ENCODE results near the gene SASH1. TPM values are rescaled to one million over a fixed set of nuclear protein-coding genes. Genes with fewer than 3 reads are reported as not detected.
"Not testable (repeated sequence)": the region's sequence is repeated elsewhere in the genome, so short reads cannot be mapped to it uniquely, and the experiment has no call there.

SASH1 gene
- polyA plus RNA-seq, 3 donors from 2014 or later = not detected

GRCh38 chr6:148389086-148389485, 46.4 kb downstream of the SASH1 start:
- Mint-ChIP-seq H3K9me3 (peaks cover 0 to 1% (median 0%) of the 10 kb centered on the region in 6 donors), H3K27me3 (ENCODE audit: low read depth in 3 of 3) (peaks cover 2 to 7% (median 3%) of the 10 kb centered on the region in 3 donors), H3K4me3 (no peak overlapping the region), H3K4me1 (no peaks in the 10 kb centered on the region), H3K27ac (no peak overlapping the region), H3K36me3 (no peaks in the 10 kb centered on the region)
- no peak for DNase-seq

GRCh38 chr6:148389917-148390316, 47.3 kb downstream of the SASH1 start:
- Mint-ChIP-seq H3K36me3 (no peaks in the 10 kb centered on the region), H3K27ac (no peak overlapping the region), H3K27me3 (ENCODE audit: low read depth in 3 of 3) (peaks cover 2 to 11% (median 3%) of the 10 kb centered on the region in 3 donors), H3K4me1 (no peaks in the 10 kb centered on the region), H3K4me3 (no peak overlapping the region), H3K9me3 (peaks cover 0 to 2% (median 0%) of the 10 kb centered on the region in 6 donors)
- DNase-seq = no peak

GRCh38 chr6:148392127-148392526, 49.5 kb downstream of the SASH1 start:
- H3K27ac Mint-ChIP-seq; H3K4me1 Mint-ChIP-seq; H3K4me3 Mint-ChIP-seq; DNase-seq; H3K27me3 Mint-ChIP-seq (ENCODE audit: low read depth in 3 of 3); H3K36me3 Mint-ChIP-seq; H3K9me3 Mint-ChIP-seq: not testable (repeated sequence)

- Mint-ChIP-seq H3K27ac (no peak overlapping the region), H3K4me3 (no peak overlapping the region), H3K27me3 (ENCODE audit: low read depth in 3 of 3) (peaks cover 1 to 8% (median 2%) of the 10 kb centered on the region in 3 donors), H3K9me3 (peaks cover 0 to 4% (median 0%) of the 10 kb centered on the region in 6 donors), H3K4me1 (no peaks in the 10 kb centered on the region), H3K36me3 (no peaks in the 10 kb centered on the region)
- no peak for DNase-seq
These were observed 50.0 kb downstream of the SASH1 start for GRCh38 chr6:148392671-148393070.

GRCh38 chr6:148395583-148396101, 53.0 kb downstream of the SASH1 start:
- no peaks in the 10 kb centered on the region for H3K36me3 Mint-ChIP-seq
- peaks cover 0 to 4% (median 0%) of the 10 kb centered on the region in 6 donors for H3K9me3 Mint-ChIP-seq
- H3K27ac Mint-ChIP-seq = no peak overlapping the region
- no peaks in the 10 kb centered on the region for H3K4me1 Mint-ChIP-seq
- no peak overlapping the region for H3K4me3 Mint-ChIP-seq
- DNase-seq = no peak
- H3K27me3 Mint-ChIP-seq (ENCODE audit: low read depth in 3 of 3) = peaks cover 0 to 12% (median 0%) of the 10 kb centered on the region in 3 donors

GRCh38 chr6:148396411-148396810, 53.8 kb downstream of the SASH1 start:
- H3K4me1 Mint-ChIP-seq = no peaks in the 10 kb centered on the region
- H3K9me3 Mint-ChIP-seq = peaks cover 0 to 4% (median 0%) of the 10 kb centered on the region in 6 donors
- H3K4me3 Mint-ChIP-seq = no peak overlapping the region
- no peak overlapping the region for H3K27ac Mint-ChIP-seq
- H3K36me3 Mint-ChIP-seq = no peaks in the 10 kb centered on the region
- H3K27me3 Mint-ChIP-seq (ENCODE audit: low read depth in 3 of 3) = peaks cover 0 to 13% (median 0%) of the 10 kb centered on the region in 3 donors
- DNase-seq = no peak

- Mint-ChIP-seq H3K4me3 (no peak overlapping the region), H3K27ac (no peak overlapping the region), H3K36me3 (no peaks in the 10 kb centered on the region), H3K27me3 (ENCODE audit: low read depth in 3 of 3) (peaks cover 0 to 13% (median 1%) of the 10 kb centered on the region in 3 donors), H3K4me1 (no peaks in the 10 kb centered on the region), H3K9me3 (peaks cover 0 to 4% (median 0%) of the 10 kb centered on the region in 6 donors)
- no peak for DNase-seq
These were observed 54.3 kb downstream of the SASH1 start for GRCh38 chr6:148396926-148397325.

- no peak overlapping the region for H3K27ac Mint-ChIP-seq
- no peak for DNase-seq
- H3K4me3 Mint-ChIP-seq = no peak overlapping the region
- H3K36me3 Mint-ChIP-seq = no peaks in the 10 kb centered on the region
- peaks cover 0 to 4% (median 0%) of the 10 kb centered on the region in 6 donors for H3K9me3 Mint-ChIP-seq
- no peaks in the 10 kb centered on the region for H3K4me1 Mint-ChIP-seq
- H3K27me3 Mint-ChIP-seq (ENCODE audit: low read depth in 3 of 3) = peaks cover 1 to 13% (median 2%) of the 10 kb centered on the region in 3 donors
These were observed 55.6 kb downstream of the SASH1 start for GRCh38 chr6:148398244-148398643.

- peaks cover 0 to 4% (median 0%) of the 10 kb centered on the region in 6 donors for H3K9me3 Mint-ChIP-seq
- no peaks in the 10 kb centered on the region for H3K4me1 Mint-ChIP-seq
- no peak overlapping the region for H3K27ac Mint-ChIP-seq
- no peak overlapping the region for H3K4me3 Mint-ChIP-seq
- no peaks in the 10 kb centered on the region for H3K36me3 Mint-ChIP-seq
- DNase-seq = no peak
- H3K27me3 Mint-ChIP-seq (ENCODE audit: low read depth in 3 of 3) = peaks cover 1 to 14% (median 2%) of the 10 kb centered on the region in 3 donors
These were observed 56.0 kb downstream of the SASH1 start for GRCh38 chr6:148398678-148399077.

GRCh38 chr6:148401571-148401970, 58.9 kb downstream of the SASH1 start:
- DNase-seq = no peak
- peaks cover 1 to 9% (median 2%) of the 10 kb centered on the region in 3 donors for H3K27me3 Mint-ChIP-seq (ENCODE audit: low read depth in 3 of 3)
- no peak overlapping the region for H3K4me3 Mint-ChIP-seq
- no peak overlapping the region for H3K27ac Mint-ChIP-seq
- H3K9me3 Mint-ChIP-seq = no peaks in the 10 kb centered on the region
- H3K36me3 Mint-ChIP-seq = no peaks in the 10 kb centered on the region
- H3K4me1 Mint-ChIP-seq = no peaks in the 10 kb centered on the region

- Mint-ChIP-seq H3K9me3 (no peaks in the 10 kb centered on the region), H3K36me3 (no peaks in the 10 kb centered on the region), H3K27ac (no peak overlapping the region), H3K27me3 (ENCODE audit: low read depth in 3 of 3) (peaks cover 2 to 11% (median 3%) of the 10 kb centered on the region in 3 donors), H3K4me3 (no peak overlapping the region), H3K4me1 (no peaks in the 10 kb centered on the region)
- DNase-seq = no peak
These were observed 61.9 kb downstream of the SASH1 start for GRCh38 chr6:148404456-148405054.

- Mint-ChIP-seq H3K27me3 (ENCODE audit: low read depth in 3 of 3) (peaks cover 2 to 5% (median 3%) of the 10 kb centered on the region in 3 donors), H3K9me3 (no peaks in the 10 kb centered on the region), H3K27ac (no peak overlapping the region), H3K36me3 (no peaks in the 10 kb centered on the region), H3K4me3 (no peak overlapping the region), H3K4me1 (no peaks in the 10 kb centered on the region)
- no peak for DNase-seq
These were observed 63.3 kb downstream of the SASH1 start for GRCh38 chr6:148405894-148406293.

- no peaks in the 10 kb centered on the region for H3K9me3 Mint-ChIP-seq
- no peaks in the 10 kb centered on the region for H3K36me3 Mint-ChIP-seq
- no peaks in the 10 kb centered on the region for H3K4me1 Mint-ChIP-seq
- DNase-seq = no peak
- no peak overlapping the region for H3K27ac Mint-ChIP-seq
- peaks cover 2 to 8% (median 2%) of the 10 kb centered on the region in 3 donors for H3K27me3 Mint-ChIP-seq (ENCODE audit: low read depth in 3 of 3)
- H3K4me3 Mint-ChIP-seq = no peak overlapping the region
These were observed 64.1 kb downstream of the SASH1 start for GRCh38 chr6:148406579-148407371.

- no peak for DNase-seq
- Mint-ChIP-seq H3K9me3 (no peaks in the 10 kb centered on the region), H3K27ac (no peak overlapping the region), H3K4me1 (no peaks in the 10 kb centered on the region), H3K27me3 (ENCODE audit: low read depth in 3 of 3) (peaks cover 0 to 8% (median 2%) of the 10 kb centered on the region in 3 donors), H3K4me3 (no peak overlapping the region), H3K36me3 (no peaks in the 10 kb centered on the region)
These were observed 64.7 kb downstream of the SASH1 start for GRCh38 chr6:148407372-148407771.
